H9 (cell line): ENCODE data around the gene ARAP2. TPM values are rescaled to one million over a fixed set of nuclear protein-coding genes. Genes with fewer than 3 reads are reported as not detected.

Experiments
- DNase-seq: peaks from one replicate; pipeline ENCODE4 v3.0.0-alpha.2; 2017
- H2AFZ ChIP-seq: one replicate; pipeline ENCODE4 v1.6.1; 2013; ENCODE audit warnings: mild to moderate bottlenecking, low read length, control low read depth, moderate library complexity
- H2AK5ac ChIP-seq: 2 replicates; pipeline ENCODE4 v1.6.1; 2013; ENCODE audit warnings: low read length, control low read depth, mixed read lengths; ENCODE audit not compliant: insufficient read length
- H2BK120ac ChIP-seq: one replicate; pipeline ENCODE4 v1.6.1; 2013; ENCODE audit warnings: low read depth, mild to moderate bottlenecking, low read length, control low read depth, inconsistent platforms; ENCODE audit not compliant: poor library complexity, severe bottlenecking
- H2BK12ac ChIP-seq: 2 replicates; pipeline ENCODE4 v1.6.1; 2013; ENCODE audit warnings: low read length, control low read depth, mixed read lengths, low read depth; ENCODE audit not compliant: insufficient read length
- H2BK15ac ChIP-seq: 2 replicates; pipeline ENCODE4 v1.6.1; 2013; ENCODE audit warnings: low read depth, low read length, control low read depth
- H2BK20ac ChIP-seq: one replicate; pipeline ENCODE4 v1.6.1; 2013; ENCODE audit warnings: low read depth, mild to moderate bottlenecking, low read length, control low read depth, inconsistent platforms; ENCODE audit not compliant: poor library complexity, severe bottlenecking
- H2BK5ac ChIP-seq: 2 replicates; pipeline ENCODE4 v1.6.1; 2013; ENCODE audit warnings: low read length, control low read depth, mixed read lengths; ENCODE audit not compliant: insufficient read length
- H3K14ac ChIP-seq: 2 replicates; pipeline ENCODE4 v1.6.1; 2013; ENCODE audit warnings: low read length, control low read depth; ENCODE audit not compliant: insufficient read depth
- H3K18ac ChIP-seq: 2 replicates; pipeline ENCODE4 v1.6.1; 2013; ENCODE audit warnings: low read depth, mild to moderate bottlenecking, mixed read lengths, low read length, control low read depth; ENCODE audit not compliant: insufficient read length
- H3K23ac ChIP-seq: 2 replicates; pipeline ENCODE4 v1.6.1; 2013; ENCODE audit warnings: low read length, control low read depth, mixed read lengths, low read depth; ENCODE audit not compliant: insufficient read length
- H3K23me2 ChIP-seq: 2 replicates; pipeline ENCODE4 v1.6.1; 2013; ENCODE audit warnings: low read depth, mild to moderate bottlenecking, mixed read lengths, low read length, control low read depth; ENCODE audit not compliant: insufficient read length, poor library complexity, severe bottlenecking
- H3K27ac ChIP-seq: 2 replicates; pipeline ENCODE4 v1.5.1; 2013; ENCODE audit warnings: low read length, control low read depth, mixed read lengths, low read depth; ENCODE audit not compliant: insufficient read length
- H3K27me3 ChIP-seq: 2 replicates; pipeline ENCODE4 v1.6.1; 2013; ENCODE audit warnings: low read length, control low read depth, inconsistent platforms; ENCODE audit not compliant: insufficient read depth
- H3K4ac ChIP-seq: 2 replicates; pipeline ENCODE4 v1.6.1; 2013; ENCODE audit warnings: low read depth, mild to moderate bottlenecking, control low read depth, inconsistent platforms, low read length, moderate library complexity
- H3K4me1 ChIP-seq: 2 replicates; pipeline ENCODE4 v1.6.1; 2013; ENCODE audit warnings: low read length, control low read depth, inconsistent platforms; ENCODE audit not compliant: insufficient read depth
- H3K4me2 ChIP-seq: 2 replicates; pipeline ENCODE4 v1.6.1; 2013; ENCODE audit warnings: low read length, control low read depth, mixed read lengths; ENCODE audit not compliant: insufficient read length, insufficient read depth
- H3K56ac ChIP-seq: 2 replicates; pipeline ENCODE4 v1.6.1; 2013; ENCODE audit warnings: low read depth, mild to moderate bottlenecking, mixed read lengths, low read length, control low read depth; ENCODE audit not compliant: insufficient read length
- H3K79me1 ChIP-seq: 2 replicates; pipeline ENCODE4 v1.6.1; 2013; ENCODE audit warnings: low read depth, mild to moderate bottlenecking, moderate library complexity, low read length, control low read depth, inconsistent platforms; ENCODE audit not compliant: insufficient read depth, poor library complexity, severe bottlenecking
- H3K79me2 ChIP-seq: 2 replicates; pipeline ENCODE4 v1.6.1; 2013; ENCODE audit warnings: low read length, control low read depth, inconsistent platforms; ENCODE audit not compliant: insufficient read depth
- H3K9ac ChIP-seq: 2 replicates; pipeline ENCODE4 v1.6.1; 2013; ENCODE audit warnings: low read length, control low read depth, mixed read lengths; ENCODE audit not compliant: insufficient read length; ENCODE audit errors: extremely low read depth
- H3K9me3 ChIP-seq: one replicate; pipeline ENCODE4 v1.6.1; 2013; ENCODE audit warnings: low read depth, low read length, inconsistent platforms; ENCODE audit not compliant: control insufficient read depth
- H3T11ph ChIP-seq: one replicate; pipeline ENCODE4 v1.6.1; 2013; ENCODE audit warnings: mild to moderate bottlenecking, low read length, control low read depth, inconsistent platforms
- H4K20me1 ChIP-seq: one replicate; pipeline ENCODE4 v1.6.1; 2013; ENCODE audit not compliant: control insufficient read depth, insufficient read length, insufficient read depth
- H4K5ac ChIP-seq: 2 replicates; pipeline ENCODE4 v1.6.1; 2013; ENCODE audit warnings: low read depth, mild to moderate bottlenecking, mixed read lengths, low read length, control low read depth; ENCODE audit not compliant: insufficient read length
- H4K8ac ChIP-seq: replicated peaks from 2 replicates; pipeline ENCODE4 v1.6.1; 2013; ENCODE audit warnings: low read length, control low read depth, mixed read lengths, low read depth; ENCODE audit not compliant: insufficient read length
- H4K91ac ChIP-seq: 2 replicates; pipeline ENCODE4 v1.6.1; 2013; ENCODE audit warnings: low read depth, mild to moderate bottlenecking, moderate library complexity, mixed read lengths, low read length, control low read depth; ENCODE audit not compliant: insufficient read length
- H3K27ac Mint-ChIP-seq, 3 experiments: 2 replicates in 2 of 3; 3 replicates in 1 of 3; pipeline ENCODE4 v1.8.0; 2020 to 2021; ENCODE audit warnings: mixed read lengths in 3 of 3, mild to moderate bottlenecking in 1 of 3, moderate library complexity in 1 of 3
- H3K27me3 Mint-ChIP-seq: 2 replicates; pipeline ENCODE4 v1.8.0; 2021; ENCODE audit warnings: low read depth, mild to moderate bottlenecking, moderate library complexity, mixed read lengths
- H3K36me3 Mint-ChIP-seq, 3 experiments: 2 replicates in 2 of 3; 3 replicates in 1 of 3; pipeline ENCODE4 v1.8.0; 2020 to 2021; ENCODE audit warnings: low read depth in 3 of 3, mixed read lengths in 3 of 3; ENCODE audit not compliant: insufficient read depth in 1 of 3
- H3K4me1 Mint-ChIP-seq, 2 experiments: 2 replicates each; pipeline ENCODE4 v1.8.0; 2020; ENCODE audit warnings: mixed read lengths in 2 of 2
- H3K4me3 Mint-ChIP-seq, 2 experiments: 2 replicates in 1 of 2; 3 replicates in 1 of 2; pipeline ENCODE4 v1.8.0; 2020 to 2021; ENCODE audit warnings: mild to moderate bottlenecking in 2 of 2, mixed read lengths in 2 of 2, moderate library complexity in 1 of 2
- H3K9me3 Mint-ChIP-seq, 2 experiments: 2 replicates in 1 of 2; 3 replicates in 1 of 2; pipeline ENCODE4 v1.8.0; 2020; ENCODE audit warnings: mild to moderate bottlenecking in 2 of 2, mixed read lengths in 2 of 2, moderate library complexity in 1 of 2
- CTCF ChIP-seq: fragments of 200-600 bp; sonication (generic); conservative IDR thresholded peaks from 3 replicates; pipeline ENCODE4 v1.8.0; 2021; ENCODE audit warnings: antibody characterized with exemption, mild to moderate bottlenecking
- WGBS: extraction: QIAGEN DNeasy Blood & Tissue Kit; methylation state at CpG from one replicate; pipeline ENCODE4 v1.1.7; 2013; ENCODE audit warnings: missing lambda C conversion rate, low lambda C conversion rate, mixed read lengths; ENCODE audit not compliant: insufficient read length; ENCODE audit errors: extremely low coverage; 5-methylcytosine and 5-hydroxymethylcytosine counted together
- total RNA-seq: library from RNA; stranded (reverse); gene quantifications from 2 replicates; pipeline ENCODE4 v1.2.1, GENCODE V29; 2021

ARAP2 gene
- total RNA-seq, 1 experiment from 2014 or later = 6.3 TPM

GRCh38 chr4:36251983-36252382, 7.7 kb upstream of the ARAP2 start:
- peaks cover 2% of the 10 kb centered on the region; the same call in 1 of the 2 replicates for H3K27me3 Mint-ChIP-seq

More at GRCh38 chr4:36251983-36252382, 7.7 kb upstream of the ARAP2 start:
- Histone ChIP-seq H2BK15ac (no peak overlapping the region), H3K9ac (no peak overlapping the region), H4K91ac (no peak overlapping the region), H3K27me3 (no peaks in the 10 kb centered on the region), H2BK5ac (no peak overlapping the region), H3K4me2 (no peak overlapping the region), H3K4ac (no peak overlapping the region), H3T11ph (no peak overlapping the region), H2AK5ac (no peak overlapping the region), H2AFZ (no peak overlapping the region), H2BK12ac (no peak overlapping the region), H4K5ac (no peak overlapping the region), H3K18ac (no peak overlapping the region), H3K14ac (no peak overlapping the region), H3K56ac (no peak overlapping the region), H4K20me1 (no peaks in the 10 kb centered on the region), H3K79me2 (no peaks in the 10 kb centered on the region), H3K9me3 (no peaks in the 10 kb centered on the region), H3K23me2 (no peaks in the 10 kb centered on the region), H2BK120ac (no peak overlapping the region), H2BK20ac (no peak overlapping the region), H3K23ac (no peak overlapping the region), H3K4me1 (no peaks in the 10 kb centered on the region), H4K8ac (no peak overlapping the region), H3K27ac (no peak overlapping the region), H3K79me1 (no peaks in the 10 kb centered on the region)
- WGBS = no CpG with 5 or more reads among the region's 2 CpGs
- no peak for TF ChIP-seq CTCF
- H3K4me1 Mint-ChIP-seq = peaks cover 5 to 6% of the 10 kb centered on the region in 2 experiments
- DNase-seq = no peak
- no peaks in the 10 kb centered on the region for H3K9me3 Mint-ChIP-seq
- no peak overlapping the region for H3K4me3 Mint-ChIP-seq
- H3K27ac Mint-ChIP-seq = no peak overlapping the region
- H3K36me3 Mint-ChIP-seq = no peaks in the 10 kb centered on the region
